Suprapubic skin (tissue), 4 donors: ENCODE measurements around the gene TMOD1. TPM values are rescaled to one million over a fixed set of nuclear protein-coding genes. Genes with fewer than 3 reads are reported as not detected.

ENCODE experiments used
- DNase-seq, 2 donors: peaks; one replicate each; pipeline ENCODE4 v3.0.0-alpha.2; 2019; ENCODE audit warnings: low spot score in 2 of 2
- H3K27ac ChIP-seq: fragments of 200-600 bp; sonication (generic); one replicate; pipeline ENCODE4 v1.5.1; 2019
- H3K27me3 ChIP-seq: fragments of 200-600 bp; sonication (generic); one replicate; pipeline ENCODE4 v1.5.1; 2019
- H3K36me3 ChIP-seq: fragments of 200-600 bp; sonication (generic); one replicate; pipeline ENCODE4 v1.5.1; 2019
- H3K4me1 ChIP-seq: fragments of 200-600 bp; sonication (generic); one replicate; pipeline ENCODE4 v1.5.1; 2019
- H3K4me3 ChIP-seq: fragments of 200-600 bp; sonication (generic); one replicate; pipeline ENCODE4 v1.5.1; 2019; ENCODE audit warnings: mild to moderate bottlenecking
- H3K9me3 ChIP-seq: fragments of 200-600 bp; sonication (generic); one replicate; pipeline ENCODE4 v1.5.1; 2019
- EP300 ChIP-seq: sonication (generic); formaldehyde crosslinking; IDR thresholded peaks from one replicate; pipeline ENCODE4 v1.6.1; 2017; ENCODE audit warnings: antibody characterized with exemption
- POLR2A ChIP-seq, 2 donors: fragments of 450-650 bp; IDR thresholded peaks; one replicate each; pipeline ENCODE4 v1.6.1; 2017; ENCODE audit warnings: antibody characterized with exemption in 2 of 2, mild to moderate bottlenecking in 2 of 2, moderate library complexity in 2 of 2
- POLR2AphosphoS5 ChIP-seq, 3 donors: sonication (generic); formaldehyde crosslinking; IDR thresholded peaks; one replicate each; pipeline ENCODE4 v1.6.1; 2017; ENCODE audit warnings: antibody characterized with exemption in 3 of 3
- WGBS: methylation state at CpG from one replicate; pipeline ENCODE4 v1.1.5; 2018; 5-methylcytosine and 5-hydroxymethylcytosine counted together
- total RNA-seq, 4 donors: library from RNA; depleted of rRNA; stranded (reverse); fragments of >200 nt; gene quantifications; one replicate each; pipeline ENCODE4 v1.1.0, GENCODE V29; 2016
- TF ChIP-seq, protein P1 (sequence below), 2 donors: fragments of 200-600 bp in 1 of 2; fragments of 450-650 bp in 1 of 2; sonication (generic) in 1 of 2; IDR thresholded peaks; one replicate each; pipeline ENCODE4 v1.5.1; 2016 to 2019; ENCODE audit warnings: antibody characterized with exemption in 2 of 2, mild to moderate bottlenecking in 1 of 2, moderate library complexity in 1 of 2

Gene TMOD1
- total RNA-seq, 4 donors from 2014 or later: 1.9 to 4.4 (median 4.0) TPM

DNA sequence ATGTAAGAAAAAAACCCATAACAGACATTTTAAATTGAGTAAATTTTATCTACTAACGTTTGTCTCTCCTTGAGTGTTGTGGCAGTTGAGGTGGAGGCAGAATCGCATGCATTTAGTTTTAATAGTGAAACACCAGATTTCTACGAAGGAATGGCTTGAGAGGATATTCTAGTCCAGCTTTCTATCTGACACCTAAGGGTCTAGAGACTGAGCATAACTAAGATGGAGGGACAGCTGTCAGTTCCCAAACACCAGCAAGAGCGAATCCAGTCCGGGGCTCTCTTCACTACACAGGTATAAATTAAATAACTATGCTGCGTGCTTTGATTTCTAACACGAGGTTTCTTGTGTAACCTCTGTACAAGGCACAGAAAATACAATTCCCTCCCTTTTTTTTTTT is 133.6 kb downstream of the TMOD1 start:
- no peak overlapping the region for H3K27ac ChIP-seq
- H3K9me3 ChIP-seq: no peaks in the 10 kb centered on the region
- H3K27me3 ChIP-seq: no peaks in the 10 kb centered on the region
- peak overlapping the region; percentile 88 for H3K4me3 ChIP-seq
- H3K36me3 ChIP-seq: no peaks in the 10 kb centered on the region
- peaks cover 49% of the 10 kb centered on the region for H3K4me1 ChIP-seq
- WGBS: 67% methylated on average over 7 of the region's 7 CpGs
- TF ChIP-seq POLR2A (IDR thresholded peaks at IDR 0.05): no peak
- no peak for TF ChIP-seq POLR2AphosphoS5 (IDR thresholded peaks at IDR 0.05)
- TF ChIP-seq, protein P1, sequence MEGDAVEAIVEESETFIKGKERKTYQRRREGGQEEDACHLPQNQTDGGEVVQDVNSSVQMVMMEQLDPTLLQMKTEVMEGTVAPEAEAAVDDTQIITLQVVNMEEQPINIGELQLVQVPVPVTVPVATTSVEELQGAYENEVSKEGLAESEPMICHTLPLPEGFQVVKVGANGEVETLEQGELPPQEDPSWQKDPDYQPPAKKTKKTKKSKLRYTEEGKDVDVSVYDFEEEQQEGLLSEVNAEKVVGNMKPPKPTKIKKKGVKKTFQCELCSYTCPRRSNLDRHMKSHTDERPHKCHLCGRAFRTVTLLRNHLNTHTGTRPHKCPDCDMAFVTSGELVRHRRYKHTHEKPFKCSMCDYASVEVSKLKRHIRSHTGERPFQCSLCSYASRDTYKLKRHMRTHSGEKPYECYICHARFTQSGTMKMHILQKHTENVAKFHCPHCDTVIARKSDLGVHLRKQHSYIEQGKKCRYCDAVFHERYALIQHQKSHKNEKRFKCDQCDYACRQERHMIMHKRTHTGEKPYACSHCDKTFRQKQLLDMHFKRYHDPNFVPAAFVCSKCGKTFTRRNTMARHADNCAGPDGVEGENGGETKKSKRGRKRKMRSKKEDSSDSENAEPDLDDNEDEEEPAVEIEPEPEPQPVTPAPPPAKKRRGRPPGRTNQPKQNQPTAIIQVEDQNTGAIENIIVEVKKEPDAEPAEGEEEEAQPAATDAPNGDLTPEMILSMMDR (IDR thresholded peaks at IDR 0.05): no peak
- no peak for TF ChIP-seq EP300
- DNase-seq: no peak

DNA sequence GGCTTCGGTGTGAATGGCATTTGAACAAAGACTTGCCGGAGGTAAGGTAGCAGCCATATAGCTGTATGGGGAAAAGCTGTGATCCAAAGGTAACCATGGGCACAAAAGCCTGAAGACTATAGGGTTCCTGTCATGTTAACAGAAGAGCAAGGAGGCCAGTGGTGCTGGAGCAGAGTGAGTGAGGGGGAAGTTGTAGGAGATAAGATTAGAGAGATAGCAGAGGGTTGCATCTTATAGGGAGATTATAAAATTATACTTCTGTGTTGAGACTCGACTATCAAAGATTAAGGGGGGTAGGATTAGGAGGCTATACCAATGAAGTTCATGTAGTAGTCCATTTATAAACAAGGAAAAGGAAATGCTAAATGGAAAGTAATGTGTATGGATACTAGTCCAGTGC is 135.4 kb downstream of the TMOD1 start:
- TF ChIP-seq EP300 (no peak), POLR2AphosphoS5 (IDR thresholded peaks at IDR 0.05) (no peak), POLR2A (IDR thresholded peaks at IDR 0.05) (no peak)
- TF ChIP-seq, protein P1 (IDR thresholded peaks at IDR 0.05): no peak
- H3K36me3 ChIP-seq: peaks cover 4% of the 10 kb centered on the region
- no peak for DNase-seq
- H3K27ac ChIP-seq: no peak overlapping the region
- H3K27me3 ChIP-seq: no peaks in the 10 kb centered on the region
- peaks cover 45% of the 10 kb centered on the region for H3K4me1 ChIP-seq
- no peak overlapping the region for H3K4me3 ChIP-seq
- no peaks in the 10 kb centered on the region for H3K9me3 ChIP-seq
- WGBS: 78% methylated on average over 3 of the region's 3 CpGs

DNA sequence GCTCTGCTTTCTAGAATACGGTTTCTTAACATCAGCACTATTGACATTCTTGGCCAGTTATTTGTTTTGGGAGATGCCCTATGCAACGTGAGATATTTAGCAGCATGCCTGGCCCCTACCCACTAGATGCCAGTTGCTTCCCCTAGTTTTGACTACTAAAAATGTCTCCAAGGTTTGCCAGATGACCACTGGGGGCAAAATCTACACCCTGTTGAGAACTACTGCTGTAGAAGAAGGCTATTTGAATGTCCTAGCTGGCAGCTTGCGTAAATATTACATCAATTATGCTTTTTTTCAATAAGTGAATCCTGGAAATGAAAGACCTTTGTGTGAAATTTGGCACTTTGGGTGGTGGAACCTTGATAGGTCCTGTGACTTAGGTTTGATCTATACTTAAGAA is 137.2 kb downstream of the TMOD1 start:
- peaks cover 40% of the 10 kb centered on the region for H3K4me1 ChIP-seq
- H3K9me3 ChIP-seq: no peaks in the 10 kb centered on the region
- 77% methylated on average over 3 of the region's 3 CpGs for WGBS

DNA sequence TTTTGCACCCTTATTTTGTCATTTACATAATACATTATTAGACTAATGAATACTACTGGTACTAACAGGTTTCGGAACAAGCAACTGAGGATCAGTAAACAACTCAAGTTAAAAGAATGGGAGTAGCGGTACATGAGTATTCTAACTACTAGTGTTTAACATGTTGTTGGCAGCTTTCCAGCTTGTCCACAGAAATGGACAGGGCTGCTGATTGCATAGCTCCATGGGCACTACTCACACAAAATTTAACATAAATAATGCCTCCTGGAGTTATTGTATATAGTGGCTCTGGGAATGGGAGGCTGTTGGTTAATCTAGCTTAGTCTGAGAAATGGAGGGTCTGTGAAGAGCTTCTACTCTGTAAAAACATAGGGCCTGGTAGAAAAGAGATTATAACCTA is 138.9 kb downstream of the TMOD1 start:
- Histone ChIP-seq H3K9me3 (no peaks in the 10 kb centered on the region), H3K4me1 (peaks cover 28% of the 10 kb centered on the region), H3K27ac (no peak overlapping the region), H3K36me3 (peaks cover 26% of the 10 kb centered on the region), H3K4me3 (no peak overlapping the region), H3K27me3 (no peaks in the 10 kb centered on the region)
- DNase-seq: no peak
- 95% methylated on average over 2 of the region's 2 CpGs for WGBS
- TF ChIP-seq, protein P1 (IDR thresholded peaks at IDR 0.05): no peak
- TF ChIP-seq POLR2A (IDR thresholded peaks at IDR 0.05) (no peak), EP300 (no peak), POLR2AphosphoS5 (IDR thresholded peaks at IDR 0.05) (no peak)

More for the DNA sequence above, 137.2 kb downstream of the TMOD1 start:
- peaks cover 16% of the 10 kb centered on the region for H3K36me3 ChIP-seq
- DNase-seq: no peak
- H3K27me3 ChIP-seq: no peaks in the 10 kb centered on the region
- TF ChIP-seq POLR2A (IDR thresholded peaks at IDR 0.05) (no peak), POLR2AphosphoS5 (IDR thresholded peaks at IDR 0.05) (no peak), EP300 (no peak)
- TF ChIP-seq, protein P1 (IDR thresholded peaks at IDR 0.05): no peak
- no peak overlapping the region for H3K27ac ChIP-seq
- H3K4me3 ChIP-seq: no peak overlapping the region

DNA sequence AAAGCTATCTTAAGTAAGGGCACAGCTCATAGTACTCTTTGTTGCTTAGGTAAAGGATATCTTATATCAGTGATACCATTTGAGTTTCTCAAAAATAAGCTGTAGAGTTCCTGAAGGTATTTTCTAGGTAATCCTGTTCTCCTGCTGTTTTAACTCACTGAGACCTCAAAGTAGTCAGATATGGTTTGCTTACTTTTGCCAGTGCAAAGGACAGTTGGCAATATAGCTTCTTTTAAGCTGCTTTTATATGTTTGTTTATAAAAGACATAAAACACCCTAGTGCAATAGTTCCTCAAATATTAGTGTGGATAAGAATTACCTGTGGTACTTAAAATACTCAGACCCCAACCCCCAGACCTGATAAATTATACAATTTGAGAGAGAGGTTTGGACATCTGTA is 144.3 kb downstream of the TMOD1 start:
- DNase-seq: no peak
- Histone ChIP-seq H3K9me3 (no peaks in the 10 kb centered on the region), H3K27ac (no peak overlapping the region), H3K4me3 (no peak overlapping the region), H3K4me1 (no peaks in the 10 kb centered on the region), H3K36me3 (peaks cover 68% of the 10 kb centered on the region), H3K27me3 (no peaks in the 10 kb centered on the region)
- no peak for TF ChIP-seq POLR2A (IDR thresholded peaks at IDR 0.05)

DNA sequence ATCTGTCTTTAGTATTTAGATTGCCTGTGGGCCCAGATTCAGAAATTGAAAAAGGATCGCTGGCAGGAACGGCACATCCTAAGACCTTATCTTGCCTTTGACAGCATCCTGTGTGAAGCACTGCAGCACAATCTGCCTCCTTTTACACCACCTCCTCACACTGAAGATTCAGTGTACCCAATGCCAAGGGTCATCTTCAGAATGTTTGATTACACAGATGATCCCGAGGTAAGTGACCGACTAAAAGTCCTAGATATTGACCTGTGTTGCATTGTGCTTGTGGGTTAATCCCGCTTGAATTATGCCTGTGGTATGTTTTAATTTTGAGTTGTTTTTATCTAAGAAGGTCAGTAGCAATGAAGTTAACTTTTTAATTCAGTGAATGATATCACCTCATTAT is 146.5 kb downstream of the TMOD1 start:
- Histone ChIP-seq H3K9me3 (no peaks in the 10 kb centered on the region), H3K27ac (no peak overlapping the region), H3K4me3 (no peak overlapping the region), H3K4me1 (no peaks in the 10 kb centered on the region), H3K27me3 (no peaks in the 10 kb centered on the region), H3K36me3 (peaks cover 74% of the 10 kb centered on the region)
- 93% methylated on average over 5 of the region's 5 CpGs for WGBS
- no peak for TF ChIP-seq EP300
- TF ChIP-seq, protein P1 (IDR thresholded peaks at IDR 0.05): no peak
- TF ChIP-seq POLR2AphosphoS5 (IDR thresholded peaks at IDR 0.05): no peak
- no peak for TF ChIP-seq POLR2A (IDR thresholded peaks at IDR 0.05)
- DNase-seq: no peak
